Subcutaneous abdominal adipose tissue (tissue), 5 donors: ENCODE results near the gene PPP1R1C.
"Not testable (repeated sequence)": the region's sequence is repeated elsewhere in the genome, so short reads cannot be mapped to it uniquely, and the experiment has no call there.

ENCODE experiments used
- H3K27ac ChIP-seq: one replicate; pipeline ENCODE4 v1.7.0; 2013; ENCODE audit warnings: low read depth, mild to moderate bottlenecking, inconsistent platforms, low read length, moderate library complexity
- H3K27me3 ChIP-seq, 5 donors: one replicate each; pipeline ENCODE4 v1.7.0; 2013; ENCODE audit warnings: low read length in 5 of 5, inconsistent platforms in 1 of 5; ENCODE audit not compliant: control insufficient read depth in 5 of 5, insufficient read depth in 4 of 5
- H3K36me3 ChIP-seq, 5 donors: one replicate each; pipeline ENCODE4 v1.7.0; 2013; ENCODE audit warnings: low read length in 5 of 5; ENCODE audit not compliant: control insufficient read depth in 5 of 5, insufficient read depth in 5 of 5
- H3K4me1 ChIP-seq, 5 donors: one replicate each; pipeline ENCODE4 v1.7.0; 2013; ENCODE audit warnings: low read length in 5 of 5, mild to moderate bottlenecking in 3 of 5, moderate library complexity in 1 of 5; ENCODE audit not compliant: control insufficient read depth in 5 of 5, insufficient read depth in 5 of 5
- H3K4me3 ChIP-seq, 5 donors: one replicate each; pipeline ENCODE4 v1.7.0; 2013; ENCODE audit warnings: low read length in 5 of 5, low read depth in 1 of 5
- H3K9ac ChIP-seq, 5 donors: one replicate each; pipeline ENCODE4 v1.7.0; 2013; ENCODE audit warnings: low read length in 5 of 5, mild to moderate bottlenecking in 4 of 5, moderate library complexity in 3 of 5
- H3K9me3 ChIP-seq, 5 donors: one replicate each; pipeline ENCODE4 v1.7.0; 2013; ENCODE audit warnings: low read length in 5 of 5; ENCODE audit not compliant: control insufficient read depth in 5 of 5
- donor health status: healthy.
- donor health status: healthy.
- donor health status: healthy.
- donor health status: healthy.
- donor health status: healthy.

PPP1R1C gene

DNA sequence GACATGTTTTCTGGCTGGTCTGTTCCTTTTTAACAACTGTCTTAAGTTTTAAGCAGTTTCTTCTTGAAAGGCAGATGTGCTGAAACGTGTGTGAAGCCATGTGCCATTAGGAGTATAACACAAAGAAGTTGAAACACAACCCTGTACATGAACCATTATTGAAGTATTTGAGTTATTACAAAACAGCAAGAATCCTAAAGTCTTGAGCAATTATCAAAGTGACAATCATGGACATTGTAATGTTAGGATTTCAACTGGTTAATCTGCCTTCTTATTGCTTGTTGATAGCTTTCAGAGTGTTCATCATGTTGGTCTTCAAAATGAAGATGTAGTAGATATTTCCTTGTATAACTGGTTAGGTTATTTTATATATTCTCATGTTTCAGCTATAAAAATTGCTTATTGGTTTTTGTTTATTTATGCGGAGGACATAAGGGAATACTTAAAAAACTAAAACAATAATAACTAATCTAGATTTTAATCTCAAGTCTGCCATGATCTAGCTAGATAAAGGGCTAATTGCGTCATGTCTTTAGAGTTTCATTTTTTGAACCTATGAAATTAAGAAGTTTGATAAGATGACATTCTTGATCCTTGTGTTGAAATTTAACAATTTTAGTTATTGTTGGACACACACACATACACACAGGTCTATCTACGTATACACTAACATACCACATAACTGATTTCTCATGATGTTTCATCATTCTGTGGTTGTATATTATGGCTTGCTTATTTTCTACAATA lies 21.1 kb downstream of the PPP1R1C start:
- Histone ChIP-seq H3K36me3 (no peaks in the 10 kb centered on the region), H3K9ac (no peak overlapping the region), H3K9me3 (peaks cover 0 to 4% (median 0%) of the 10 kb centered on the region in 5 donors), H3K4me3 (no peak overlapping the region), H3K27ac (no peak overlapping the region), H3K27me3 (no peaks in the 10 kb centered on the region), H3K4me1 (no peaks in the 10 kb centered on the region)

DNA sequence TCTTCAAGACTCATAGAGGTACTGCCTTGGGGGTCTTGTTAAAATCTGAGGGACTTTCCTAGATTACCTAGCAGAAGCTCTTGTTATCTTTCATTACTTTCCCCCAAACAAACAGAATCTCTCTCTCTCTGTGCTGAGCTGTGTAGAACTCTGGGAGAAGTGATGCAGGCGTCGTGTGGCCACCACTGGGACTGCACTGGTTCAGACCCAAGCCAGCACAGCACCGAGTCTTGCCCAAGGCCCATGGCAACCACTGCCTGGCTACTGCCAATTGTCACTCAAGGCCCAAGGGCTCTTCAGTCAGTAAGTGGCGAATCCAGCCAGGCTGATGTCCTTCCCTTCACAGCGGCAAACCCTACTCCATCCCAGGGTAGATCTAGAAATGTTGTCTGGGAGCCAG lies 28.6 kb downstream of the PPP1R1C start:
- Histone ChIP-seq H3K9me3 (peaks cover 0 to 21% (median 13%) of the 10 kb centered on the region in 5 donors), H3K36me3 (no peaks in the 10 kb centered on the region), H3K4me3 (no peak overlapping the region), H3K27ac (no peak overlapping the region), H3K4me1 (no peaks in the 10 kb centered on the region), H3K27me3 (no peaks in the 10 kb centered on the region), H3K9ac (no peak overlapping the region)

DNA sequence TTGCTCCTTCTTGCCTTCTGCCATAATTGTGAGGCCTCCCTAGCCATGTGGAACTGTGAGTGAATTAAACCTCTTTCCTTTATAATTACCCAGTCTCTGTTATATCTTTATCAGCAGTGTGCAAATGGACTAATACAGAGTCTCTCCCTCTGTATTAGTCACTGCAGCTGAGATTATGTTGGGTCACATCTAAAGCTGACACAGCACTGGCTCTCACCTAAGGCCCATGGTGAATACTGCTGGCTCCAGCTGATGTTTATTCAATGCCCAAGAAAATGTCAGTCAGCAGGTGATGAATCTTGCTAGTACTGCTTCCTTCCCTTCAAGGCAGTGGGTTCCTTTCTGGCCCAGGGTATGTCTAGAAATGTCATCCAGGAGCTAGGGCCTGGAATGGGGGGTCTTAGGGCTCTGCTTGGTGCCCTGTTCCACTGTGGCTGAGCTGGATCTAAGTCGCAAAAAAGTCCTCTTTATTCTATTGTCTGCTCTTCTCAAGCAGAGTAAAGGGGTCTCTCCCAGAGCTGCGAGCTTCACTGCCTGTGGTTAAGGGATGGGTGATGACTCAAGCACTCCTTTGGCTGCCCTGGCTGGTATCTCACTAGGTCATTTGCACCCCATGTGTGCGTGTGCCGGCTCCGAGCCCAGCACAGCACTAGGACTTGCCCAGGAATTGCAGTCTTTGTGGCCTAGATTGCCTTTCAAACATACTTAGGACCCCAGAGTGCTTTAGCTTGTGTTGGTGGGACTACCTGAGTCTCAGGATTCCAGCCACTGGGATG lies 29.9 kb downstream of the PPP1R1C start:
- H3K9ac ChIP-seq: no peak overlapping the region
- H3K4me3 ChIP-seq: no peak overlapping the region
- no peak overlapping the region for H3K27ac ChIP-seq
- peaks cover 0 to 21% (median 12%) of the 10 kb centered on the region in 5 donors for H3K9me3 ChIP-seq
- no peaks in the 10 kb centered on the region for H3K27me3 ChIP-seq
- no peaks in the 10 kb centered on the region for H3K36me3 ChIP-seq
- no peaks in the 10 kb centered on the region for H3K4me1 ChIP-seq

DNA sequence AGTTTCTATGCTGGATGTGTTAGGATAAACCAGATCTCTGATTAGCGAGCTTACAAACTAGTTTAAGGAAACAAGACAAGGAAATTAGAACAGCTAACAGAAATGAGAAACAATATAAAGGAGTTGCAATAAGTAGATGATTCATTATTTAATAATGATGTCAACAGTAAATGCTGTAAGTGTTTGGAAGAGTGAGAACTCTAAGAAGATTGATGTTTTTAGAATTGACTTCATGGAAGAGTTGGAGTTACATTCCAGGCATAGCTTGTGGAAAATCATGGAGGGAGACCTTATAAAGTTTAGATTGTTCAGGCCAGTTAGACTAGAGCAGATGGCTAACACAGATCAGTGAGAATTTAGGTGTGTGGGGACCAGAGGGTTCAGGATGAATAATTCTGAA lies 32.6 kb downstream of the PPP1R1C start:
- Histone ChIP-seq H3K27ac (no peak overlapping the region), H3K9ac (no peak overlapping the region), H3K36me3 (no peaks in the 10 kb centered on the region), H3K9me3 (peaks cover 2 to 22% (median 15%) of the 10 kb centered on the region in 5 donors), H3K27me3 (no peaks in the 10 kb centered on the region), H3K4me1 (no peaks in the 10 kb centered on the region), H3K4me3 (no peak overlapping the region)

DNA sequence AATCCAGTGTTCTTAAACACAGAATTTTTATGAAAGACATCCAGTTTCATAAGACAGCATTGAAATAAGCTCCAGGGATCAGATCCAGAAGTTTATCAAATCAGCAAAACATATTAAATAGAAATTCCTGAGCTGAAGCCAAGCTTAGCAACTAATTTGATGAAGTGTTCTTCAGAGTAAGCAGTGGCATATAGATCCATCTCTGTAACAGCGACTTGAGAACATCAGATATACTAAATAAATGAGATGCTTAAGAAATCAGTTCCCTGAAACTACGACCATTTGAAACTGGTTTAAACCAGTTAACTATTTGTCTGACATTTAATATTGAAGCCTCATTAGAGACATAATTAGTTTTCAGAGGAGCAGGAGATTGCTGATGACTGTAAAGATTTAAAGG lies 34.1 kb downstream of the PPP1R1C start:
- Histone ChIP-seq H3K27me3 (no peaks in the 10 kb centered on the region), H3K4me3 (no peak overlapping the region), H3K4me1 (no peaks in the 10 kb centered on the region), H3K36me3 (no peaks in the 10 kb centered on the region), H3K9me3 (peaks cover 2 to 17% (median 12%) of the 10 kb centered on the region in 5 donors), H3K9ac (no peak overlapping the region), H3K27ac (no peak overlapping the region)

DNA sequence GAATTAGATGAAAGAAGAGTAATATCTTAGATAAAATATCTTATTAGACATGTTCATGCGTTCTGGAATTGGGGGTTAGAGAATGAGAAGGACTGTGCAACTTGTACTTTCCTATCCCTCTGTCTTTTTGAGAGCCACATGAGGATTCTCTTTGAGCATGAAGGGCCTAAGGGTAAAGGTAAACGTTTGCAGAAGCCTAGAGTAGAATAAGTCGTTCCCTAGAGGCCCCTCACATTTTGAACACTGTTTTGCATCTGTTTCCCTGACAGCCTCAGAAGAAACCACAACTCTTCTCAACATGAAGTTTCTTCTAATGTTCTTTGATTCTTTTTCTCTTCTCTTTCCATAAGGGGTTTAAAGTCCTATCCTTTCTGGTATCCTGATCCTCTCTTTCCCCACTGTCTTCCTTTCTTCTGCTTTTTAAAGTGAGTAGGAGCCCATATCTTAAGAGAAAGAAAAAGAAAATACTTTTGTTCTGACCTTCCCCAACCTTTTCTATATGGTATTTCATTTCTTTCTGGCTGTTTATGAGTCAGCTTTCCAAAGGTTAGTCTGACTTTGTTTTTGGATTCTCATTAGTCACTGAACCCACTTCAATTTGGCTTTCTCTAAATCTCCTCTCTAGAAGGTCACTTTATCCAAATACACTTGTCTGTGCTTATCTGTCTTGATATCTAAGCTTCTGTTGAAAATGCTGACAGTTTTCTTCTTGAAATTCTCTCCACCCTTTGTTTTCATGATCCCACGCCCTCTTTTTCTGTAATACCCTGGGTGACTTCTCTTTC lies 34.8 kb downstream of the PPP1R1C start:
- Histone ChIP-seq H3K36me3 (no peaks in the 10 kb centered on the region), H3K9me3 (peaks cover 2 to 17% (median 12%) of the 10 kb centered on the region in 5 donors), H3K9ac (no peak overlapping the region), H3K4me3 (no peak overlapping the region), H3K4me1 (no peaks in the 10 kb centered on the region), H3K27me3 (no peaks in the 10 kb centered on the region), H3K27ac (no peak overlapping the region)

DNA sequence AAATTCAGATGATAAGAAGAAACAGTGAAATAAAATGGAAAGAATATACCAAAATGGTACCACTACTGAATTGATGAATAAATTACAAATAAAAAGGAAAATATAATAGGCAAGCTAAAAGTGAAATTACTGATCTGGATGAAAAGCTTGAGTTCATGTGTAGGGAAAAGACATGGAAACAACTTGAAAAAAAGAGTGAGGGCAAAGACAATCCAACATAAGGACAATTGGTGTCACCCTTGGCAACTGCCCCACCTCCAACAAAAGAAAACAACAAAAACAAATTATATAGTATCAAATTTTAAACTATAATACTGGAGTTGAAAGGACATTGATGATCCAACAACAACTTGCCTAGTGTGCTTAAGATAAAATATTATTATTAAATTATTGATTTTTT lies 37.6 kb downstream of the PPP1R1C start:
- H3K9ac ChIP-seq: no peak overlapping the region
- no peak overlapping the region for H3K27ac ChIP-seq
- peaks cover 2 to 17% (median 12%) of the 10 kb centered on the region in 5 donors for H3K9me3 ChIP-seq
- H3K36me3 ChIP-seq: no peaks in the 10 kb centered on the region
- no peaks in the 10 kb centered on the region for H3K4me1 ChIP-seq
- no peaks in the 10 kb centered on the region for H3K27me3 ChIP-seq
- no peak overlapping the region for H3K4me3 ChIP-seq

DNA sequence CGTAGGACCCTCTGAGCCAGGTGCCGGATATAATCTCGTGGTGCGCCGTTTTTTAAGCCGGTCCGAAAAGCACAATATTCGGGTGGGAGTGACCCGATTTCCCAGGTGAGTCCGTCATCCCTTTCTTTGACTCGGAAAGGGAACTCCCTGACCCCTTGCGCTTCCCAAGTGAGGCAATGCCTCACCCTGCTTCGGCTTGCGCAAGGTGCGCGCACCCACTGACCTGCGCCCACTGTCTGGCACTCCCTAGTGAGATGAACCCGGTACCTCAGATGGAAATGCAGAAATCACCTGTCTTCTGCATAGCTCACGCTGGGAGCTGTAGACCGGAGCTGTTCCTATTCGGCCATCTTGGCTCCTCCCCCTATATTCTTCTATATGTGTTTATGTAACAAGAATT lies 45.2 kb downstream of the PPP1R1C start:
- not testable (repeated sequence) for H3K4me3 ChIP-seq, H3K27me3 ChIP-seq

DNA sequence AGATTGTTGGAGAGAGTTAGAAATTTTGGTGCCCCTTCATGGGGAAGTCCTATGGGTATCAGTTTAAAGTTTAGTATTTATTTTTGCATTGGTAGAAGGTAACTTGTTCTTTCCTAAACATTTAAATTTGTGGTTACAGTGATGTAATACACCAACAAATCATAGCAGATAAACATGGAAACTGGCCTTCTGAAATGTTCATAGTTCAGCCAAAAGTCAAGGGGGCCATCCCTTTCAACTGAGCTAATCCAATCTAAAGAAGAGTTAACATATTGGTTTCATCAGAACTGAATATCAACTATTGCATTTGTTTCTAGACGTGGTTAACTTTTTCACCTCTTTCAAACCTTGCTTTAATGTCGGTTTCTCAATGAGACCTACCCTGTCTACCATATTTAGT lies 46.3 kb downstream of the PPP1R1C start:
- no peak overlapping the region for H3K9ac ChIP-seq
- no peak overlapping the region for H3K4me3 ChIP-seq
- H3K27ac ChIP-seq: no peak overlapping the region
- H3K27me3 ChIP-seq: no peaks in the 10 kb centered on the region
- H3K4me1 ChIP-seq: no peaks in the 10 kb centered on the region
- no peaks in the 10 kb centered on the region for H3K36me3 ChIP-seq
- no peaks in the 10 kb centered on the region for H3K9me3 ChIP-seq

More for the DNA sequence above, 45.2 kb downstream of the PPP1R1C start:
- not testable (repeated sequence) for H3K9me3 ChIP-seq, H3K9ac ChIP-seq, H3K4me1 ChIP-seq, H3K27ac ChIP-seq, H3K36me3 ChIP-seq

DNA sequence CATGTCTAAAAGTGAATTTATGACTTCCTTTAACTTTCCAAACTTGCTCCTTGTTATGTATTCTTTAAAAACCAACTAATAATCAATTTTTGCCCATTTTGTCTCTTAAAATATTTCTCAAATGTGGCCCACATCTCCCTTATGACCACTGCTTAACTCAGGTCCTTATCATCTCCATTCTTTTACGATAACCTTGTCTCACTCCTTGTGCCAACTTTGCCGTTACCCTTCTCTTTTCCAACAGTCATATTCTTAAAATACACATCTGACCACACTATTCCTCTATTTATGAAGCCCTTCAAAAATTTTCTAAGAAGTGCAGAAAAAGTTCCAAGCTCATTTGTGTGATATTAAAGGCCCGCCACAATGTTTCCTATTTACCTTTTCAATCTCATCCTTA lies 47.8 kb downstream of the PPP1R1C start:
- Histone ChIP-seq H3K4me3 (no peak overlapping the region), H3K27ac (no peak overlapping the region), H3K36me3 (no peaks in the 10 kb centered on the region), H3K9ac (no peak overlapping the region), H3K9me3 (no peaks in the 10 kb centered on the region), H3K4me1 (no peaks in the 10 kb centered on the region), H3K27me3 (no peaks in the 10 kb centered on the region)
